ENCODE measurements around the gene ACSS2.
A peak's percentile ranks its signal among the peaks of the same experiment; 100 is the strongest.

DNA sequence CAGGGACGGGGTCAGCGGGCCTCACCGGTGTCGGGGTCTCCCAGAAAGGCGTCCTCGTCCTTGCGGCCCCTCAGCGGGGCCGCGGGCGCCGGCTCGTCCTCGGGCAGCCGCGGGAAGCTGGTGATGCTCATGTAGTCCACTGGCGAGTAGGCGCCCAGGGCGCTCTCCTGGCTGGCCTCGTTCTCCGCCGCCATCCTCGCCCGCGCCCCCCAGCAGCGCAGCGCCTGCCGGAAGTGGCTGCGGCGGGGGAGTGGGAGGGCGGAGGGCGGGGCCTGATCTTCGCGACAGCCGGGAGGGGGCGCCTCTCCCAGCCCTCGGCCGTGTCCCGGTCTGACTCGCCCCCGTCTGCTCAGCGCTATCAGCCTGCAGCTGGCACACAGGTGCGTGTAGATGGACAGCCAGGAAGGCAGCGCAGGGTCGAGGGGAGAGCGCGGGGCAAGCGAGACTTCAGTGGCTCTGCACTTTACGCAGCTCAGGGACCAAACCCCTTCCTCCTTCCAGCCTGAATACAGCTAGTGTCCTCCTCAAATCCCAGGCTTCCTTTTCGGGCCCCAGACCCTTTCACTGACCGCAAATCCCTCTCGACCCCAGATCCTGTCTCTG, 3.7 kb upstream of the ACSS2 start, which contains the start of gene GGT7:
- TF ChIP-seq POLR2A (IDR thresholded peaks at IDR 0.05), result peak in 1 of 2 donors; percentile 48
- TF ChIP-seq, protein P1, sequence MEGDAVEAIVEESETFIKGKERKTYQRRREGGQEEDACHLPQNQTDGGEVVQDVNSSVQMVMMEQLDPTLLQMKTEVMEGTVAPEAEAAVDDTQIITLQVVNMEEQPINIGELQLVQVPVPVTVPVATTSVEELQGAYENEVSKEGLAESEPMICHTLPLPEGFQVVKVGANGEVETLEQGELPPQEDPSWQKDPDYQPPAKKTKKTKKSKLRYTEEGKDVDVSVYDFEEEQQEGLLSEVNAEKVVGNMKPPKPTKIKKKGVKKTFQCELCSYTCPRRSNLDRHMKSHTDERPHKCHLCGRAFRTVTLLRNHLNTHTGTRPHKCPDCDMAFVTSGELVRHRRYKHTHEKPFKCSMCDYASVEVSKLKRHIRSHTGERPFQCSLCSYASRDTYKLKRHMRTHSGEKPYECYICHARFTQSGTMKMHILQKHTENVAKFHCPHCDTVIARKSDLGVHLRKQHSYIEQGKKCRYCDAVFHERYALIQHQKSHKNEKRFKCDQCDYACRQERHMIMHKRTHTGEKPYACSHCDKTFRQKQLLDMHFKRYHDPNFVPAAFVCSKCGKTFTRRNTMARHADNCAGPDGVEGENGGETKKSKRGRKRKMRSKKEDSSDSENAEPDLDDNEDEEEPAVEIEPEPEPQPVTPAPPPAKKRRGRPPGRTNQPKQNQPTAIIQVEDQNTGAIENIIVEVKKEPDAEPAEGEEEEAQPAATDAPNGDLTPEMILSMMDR (IDR thresholded peaks at IDR 0.05), result peak; percentile 49 to 92 (median 76)
